Vagina (tissue), 2 donors: ENCODE data around the gene GABBR2. TPM values are rescaled to one million over a fixed set of nuclear protein-coding genes. Genes with fewer than 3 reads are reported as not detected.

Experiments used
- DNase-seq, 2 donors: peaks; one replicate each; pipeline ENCODE4 v3.0.0-alpha.2; 2017; ENCODE audit errors: extremely low spot score in 2 of 2
- H3K27ac ChIP-seq: fragments of 200-600 bp; sonication (generic); one replicate; pipeline ENCODE4 v1.5.1; 2019
- H3K27me3 ChIP-seq: fragments of 200-600 bp; sonication (generic); one replicate; pipeline ENCODE4 v1.5.1; 2019
- H3K36me3 ChIP-seq, 2 donors: fragments of 200-600 bp; sonication (generic); one replicate each; pipeline ENCODE4 v1.5.1; 2017 to 2019
- H3K4me1 ChIP-seq: fragments of 200-600 bp; sonication (generic); one replicate; pipeline ENCODE4 v1.5.1; 2019
- H3K4me3 ChIP-seq, 2 donors: fragments of 200-600 bp; sonication (generic); 1 replicate in 1 of 2; 2 replicates in 1 of 2; pipeline ENCODE4 v1.5.1; 2016 to 2019
- H3K9me3 ChIP-seq: fragments of 200-600 bp; sonication (generic); one replicate; pipeline ENCODE4 v1.5.1; 2019
- POLR2A ChIP-seq, 2 donors: fragments of 450-650 bp; IDR thresholded peaks; one replicate each; pipeline ENCODE4 v1.6.1; 2017; ENCODE audit warnings: antibody characterized with exemption in 2 of 2, mild to moderate bottlenecking in 2 of 2, moderate library complexity in 2 of 2
- POLR2AphosphoS5 ChIP-seq, 2 donors: sonication (generic); formaldehyde crosslinking; IDR thresholded peaks; one replicate each; pipeline ENCODE4 v1.9.0; 2017; ENCODE audit warnings: antibody characterized with exemption in 2 of 2, mild to moderate bottlenecking in 2 of 2, low read depth in 1 of 2; ENCODE audit not compliant: insufficient read depth in 1 of 2
- intact Hi-C: fragments of 100-400 bp; cut with DNase I; formaldehyde crosslinking; loops from one replicate; pipeline ENCODE4 v1.15.1; 2023
- total RNA-seq: library from RNA; depleted of rRNA; stranded (reverse); fragments of >200 nt; gene quantifications from one replicate; pipeline ENCODE4 v1.2.3, GENCODE V29; 2016
- TF ChIP-seq, protein P1 (sequence below), 3 experiments: fragments of 450-650 bp in 2 of 3; fragments of 200-600 bp in 1 of 3; sonication (generic) in 1 of 3; IDR thresholded peaks; one replicate each; pipeline ENCODE4 v1.5.1; 2017 to 2019; ENCODE audit warnings: antibody characterized with exemption in 3 of 3, mild to moderate bottlenecking in 2 of 3, moderate library complexity in 2 of 3

GABBR2 gene
- total RNA-seq, 1 donor from 2014 or later, result not detected

DNA sequence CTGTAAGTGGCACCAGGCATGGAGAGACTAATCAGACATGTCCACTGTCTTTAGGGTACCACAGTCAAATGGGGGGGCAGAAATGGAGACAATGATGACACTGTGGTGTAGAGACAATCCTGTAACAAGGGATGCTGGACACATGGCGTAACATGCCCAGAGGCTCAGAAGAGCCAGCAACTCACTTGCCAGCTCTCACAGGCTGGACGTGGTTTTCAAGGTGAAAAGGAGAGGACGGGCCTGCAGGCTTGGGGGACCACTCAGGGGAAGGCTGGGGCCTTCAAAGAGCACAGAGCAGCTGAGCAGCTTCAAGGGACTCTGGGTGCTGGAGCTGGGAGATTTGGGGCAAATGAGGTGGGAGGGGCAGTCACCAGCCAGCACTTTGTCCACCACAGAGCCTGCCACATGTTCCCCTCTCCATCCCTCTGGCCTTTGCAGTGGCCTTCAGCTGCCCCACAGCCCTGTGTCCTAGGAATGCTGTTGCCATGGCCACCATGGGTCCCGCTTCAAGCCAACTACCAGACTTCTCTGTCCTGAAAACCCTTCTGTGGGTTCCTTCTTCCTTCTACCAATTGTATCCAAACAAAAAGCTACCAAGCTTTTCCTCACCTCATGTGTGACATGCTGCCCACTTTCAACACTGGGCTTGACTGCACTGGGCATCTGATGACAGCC lies 140.4 kb downstream of the GABBR2 start:
- Histone ChIP-seq H3K9me3 (no peaks in the 10 kb centered on the region), H3K27ac (no peak overlapping the region), H3K36me3 (no peaks in the 10 kb centered on the region), H3K27me3 (no peaks in the 10 kb centered on the region), H3K4me1 (no peaks in the 10 kb centered on the region), H3K4me3 (no peak overlapping the region)
- no peak for TF ChIP-seq POLR2AphosphoS5 (IDR thresholded peaks at IDR 0.05; ENCODE audit: insufficient read depth in 1 of 2, low read depth in 1 of 2)
- TF ChIP-seq POLR2A (IDR thresholded peaks at IDR 0.05), result no peak
- TF ChIP-seq, protein P1, sequence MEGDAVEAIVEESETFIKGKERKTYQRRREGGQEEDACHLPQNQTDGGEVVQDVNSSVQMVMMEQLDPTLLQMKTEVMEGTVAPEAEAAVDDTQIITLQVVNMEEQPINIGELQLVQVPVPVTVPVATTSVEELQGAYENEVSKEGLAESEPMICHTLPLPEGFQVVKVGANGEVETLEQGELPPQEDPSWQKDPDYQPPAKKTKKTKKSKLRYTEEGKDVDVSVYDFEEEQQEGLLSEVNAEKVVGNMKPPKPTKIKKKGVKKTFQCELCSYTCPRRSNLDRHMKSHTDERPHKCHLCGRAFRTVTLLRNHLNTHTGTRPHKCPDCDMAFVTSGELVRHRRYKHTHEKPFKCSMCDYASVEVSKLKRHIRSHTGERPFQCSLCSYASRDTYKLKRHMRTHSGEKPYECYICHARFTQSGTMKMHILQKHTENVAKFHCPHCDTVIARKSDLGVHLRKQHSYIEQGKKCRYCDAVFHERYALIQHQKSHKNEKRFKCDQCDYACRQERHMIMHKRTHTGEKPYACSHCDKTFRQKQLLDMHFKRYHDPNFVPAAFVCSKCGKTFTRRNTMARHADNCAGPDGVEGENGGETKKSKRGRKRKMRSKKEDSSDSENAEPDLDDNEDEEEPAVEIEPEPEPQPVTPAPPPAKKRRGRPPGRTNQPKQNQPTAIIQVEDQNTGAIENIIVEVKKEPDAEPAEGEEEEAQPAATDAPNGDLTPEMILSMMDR (IDR thresholded peaks at IDR 0.05), result no peak
- DNase-seq, result peak; percentile 58 to 64
- intact Hi-C loops, result no loop called here

DNA sequence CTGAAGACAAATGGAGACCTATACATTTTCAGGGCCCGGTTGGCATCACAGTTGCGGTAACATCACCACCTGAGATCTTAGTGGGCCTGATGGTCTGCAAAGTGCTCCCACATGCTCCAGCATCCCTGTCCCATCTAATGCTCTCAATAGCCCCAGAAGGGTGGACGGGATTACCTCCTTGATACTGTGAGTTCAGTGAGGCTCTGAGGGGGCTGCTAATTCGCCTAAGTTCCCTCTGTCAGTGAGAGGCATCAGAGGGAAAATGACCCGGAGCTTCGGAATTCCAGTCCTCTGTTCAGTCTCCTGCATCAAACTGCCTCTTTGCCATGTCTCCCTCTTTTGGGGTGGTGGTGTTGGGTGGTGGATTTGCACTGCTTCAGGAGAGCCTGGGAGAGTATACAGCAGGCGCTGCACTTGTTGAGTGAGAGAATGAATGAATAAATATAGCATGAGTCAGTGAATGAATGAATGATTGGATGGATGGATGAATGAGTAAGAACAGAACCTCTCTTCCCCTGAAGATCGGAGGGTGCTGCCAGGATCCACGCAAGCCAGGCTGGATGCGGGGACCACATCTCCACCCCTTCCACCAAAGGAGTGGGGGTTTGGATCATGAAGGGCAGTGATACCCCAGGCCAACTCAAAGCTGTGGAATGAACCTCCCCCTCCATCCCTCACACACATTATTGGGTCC lies 141.0 kb downstream of the GABBR2 start:
- Histone ChIP-seq H3K36me3 (no peaks in the 10 kb centered on the region), H3K9me3 (no peaks in the 10 kb centered on the region), H3K4me1 (no peaks in the 10 kb centered on the region), H3K4me3 (no peak overlapping the region), H3K27ac (no peak overlapping the region), H3K27me3 (no peaks in the 10 kb centered on the region)
- DNase-seq, result peak in 1 of 2 donors; percentile 42
- TF ChIP-seq, protein P1 (IDR thresholded peaks at IDR 0.05), result no peak
- no peak for TF ChIP-seq POLR2A (IDR thresholded peaks at IDR 0.05)
- intact Hi-C loops, result no loop called here

DNA sequence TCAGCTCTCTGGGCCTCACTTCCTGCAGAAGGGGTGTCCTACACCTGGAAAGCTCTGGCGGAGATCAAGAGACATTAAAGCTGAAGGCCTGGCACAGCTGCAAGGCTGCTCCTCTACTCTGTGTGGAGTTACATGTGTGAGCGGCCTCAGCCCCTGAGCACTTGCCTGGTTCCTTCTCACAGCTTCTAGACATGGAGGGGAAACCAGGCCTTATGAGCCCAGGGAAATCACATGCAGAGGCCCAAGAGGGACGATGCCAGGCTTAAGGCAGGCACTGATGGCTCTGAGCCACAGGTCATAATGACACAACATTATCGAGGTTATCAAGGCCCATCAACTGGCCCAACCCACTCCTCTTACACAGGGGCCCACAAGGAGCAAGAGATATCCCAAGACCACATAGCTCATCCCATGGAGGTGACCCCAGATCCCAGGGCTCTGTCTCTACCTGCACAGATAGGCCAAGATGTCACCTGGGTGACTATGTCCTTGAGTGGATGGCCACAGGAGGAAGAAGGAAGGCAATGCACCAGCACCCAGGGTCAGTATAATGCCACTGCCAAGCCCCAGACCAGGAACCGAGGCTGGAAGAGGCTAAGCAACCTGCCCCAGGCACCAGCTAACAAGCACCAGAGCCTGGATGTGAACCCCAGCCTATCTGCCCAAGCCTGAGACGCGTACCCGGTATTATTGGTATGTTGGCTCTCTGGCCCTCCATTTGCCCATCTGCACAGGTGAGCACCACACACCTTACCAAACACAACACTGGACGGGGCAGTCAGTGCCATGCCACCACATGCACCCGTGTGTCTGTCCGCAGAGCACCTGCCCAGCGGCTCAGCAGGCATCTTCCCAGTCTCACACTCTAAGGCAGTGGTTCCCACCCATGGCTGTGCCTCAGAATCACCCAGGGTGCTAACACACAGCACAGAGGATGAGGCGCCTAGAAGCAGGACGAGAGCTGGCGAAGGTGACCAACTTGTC lies 143.3 kb downstream of the GABBR2 start:
- no peaks in the 10 kb centered on the region for H3K9me3 ChIP-seq
- peak; percentile 65 to 74 for DNase-seq
- no peaks in the 10 kb centered on the region for H3K36me3 ChIP-seq
- no peaks in the 10 kb centered on the region for H3K27me3 ChIP-seq
- intact Hi-C loops, result no loop called here
- H3K4me3 ChIP-seq, result no peak overlapping the region
- no peaks in the 10 kb centered on the region for H3K4me1 ChIP-seq
- TF ChIP-seq, protein P1 (IDR thresholded peaks at IDR 0.05), result no peak
- TF ChIP-seq POLR2A (IDR thresholded peaks at IDR 0.05), result no peak
- H3K27ac ChIP-seq, result no peak overlapping the region

DNA sequence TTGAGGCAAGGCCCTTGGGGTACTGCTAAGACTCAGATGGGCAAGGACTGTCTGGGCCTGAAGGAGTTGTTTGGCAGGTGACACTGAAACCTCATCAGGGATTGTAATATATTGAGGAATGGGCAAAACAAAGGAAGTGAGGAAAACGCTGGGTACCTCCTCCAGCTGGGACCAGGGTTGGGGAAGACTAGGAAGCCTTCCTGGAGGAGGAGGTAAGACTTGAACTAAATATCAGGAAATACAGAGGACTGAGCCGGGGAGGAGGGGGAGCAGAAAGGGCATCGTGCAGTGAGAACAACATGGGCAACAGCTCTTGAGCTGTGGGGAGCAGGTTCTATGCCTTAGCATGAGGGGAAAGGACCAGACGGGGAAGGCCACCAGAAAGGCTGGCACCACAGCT lies 144.0 kb downstream of the GABBR2 start:
- intact Hi-C loops, result no loop called here
- Histone ChIP-seq H3K27me3 (no peaks in the 10 kb centered on the region), H3K4me1 (no peaks in the 10 kb centered on the region), H3K27ac (no peak overlapping the region), H3K9me3 (no peaks in the 10 kb centered on the region), H3K4me3 (no peak overlapping the region), H3K36me3 (no peaks in the 10 kb centered on the region)
- DNase-seq, result peak; percentile 64 to 82
- TF ChIP-seq, protein P1 (IDR thresholded peaks at IDR 0.05), result no peak
